IMR-90 (cell line): ENCODE measurements around the gene SAT1. TPM values are rescaled to one million over a fixed set of nuclear protein-coding genes. Genes with fewer than 3 reads are reported as not detected.

Experiments
- ATAC-seq: fragments of 200-7000 bp; cut with Tn5 transposase; 2 replicates; pipeline ENCODE4 v1.9.1; 2020; ENCODE audit warnings: low read depth, mild to moderate bottlenecking, moderate library complexity
- BruUV-seq: library from RNA; stranded (reverse); fragments of 400-500 nt; replicated peaks from 2 replicates; lab custom pipeline; 2021; lab: Mats Ljungman, UMichigan
- CTCF ChIA-PET: fragments of 300-600 bp; formaldehyde crosslinking; extraction: SDS; loops from one replicate; lab custom pipeline; 2021; ENCODE audit warnings: antibody characterized with exemption; lab: Yijun Ruan, JAX
- POLR2A ChIA-PET: fragments of 300-600 bp; sonication (Branson Sonifier 250); formaldehyde crosslinking; loops from one replicate; lab custom pipeline; 2022; ENCODE audit warnings: antibody characterized with exemption; ENCODE audit not compliant: unreplicated experiment; lab: Charles Lee
- DNase-seq: peaks from one replicate; pipeline ENCODE4 v3.0.0; 2013
- H2AFZ ChIP-seq: replicated peaks from 2 replicates; pipeline ENCODE3; 2013; ENCODE audit warnings: low read length, mild to moderate bottlenecking; ENCODE audit not compliant: poor library complexity
- H2AK5ac ChIP-seq: 2 replicates; pipeline ENCODE4 v1.6.1; 2013; ENCODE audit warnings: low read depth, low read length, inconsistent platforms
- H2AK9ac ChIP-seq: replicated peaks from 2 replicates; pipeline ENCODE3; 2013; ENCODE audit warnings: mild to moderate bottlenecking, low read depth, low read length, moderate library complexity; ENCODE audit not compliant: poor library complexity
- H2BK120ac ChIP-seq: 2 replicates; pipeline ENCODE4 v1.6.1; 2013; ENCODE audit warnings: low read depth, low read length, inconsistent platforms
- H2BK15ac ChIP-seq: 3 replicates; pipeline ENCODE4 v1.6.1; 2013; ENCODE audit warnings: low read depth, low read length, inconsistent platforms
- H2BK20ac ChIP-seq: 2 replicates; pipeline ENCODE4 v1.6.1; 2013; ENCODE audit warnings: low read depth, mild to moderate bottlenecking, inconsistent platforms, low read length, moderate library complexity
- H2BK5ac ChIP-seq: 2 replicates; pipeline ENCODE4 v1.6.1; 2013; ENCODE audit warnings: mild to moderate bottlenecking, low read depth, low read length, inconsistent platforms; ENCODE audit not compliant: poor library complexity, severe bottlenecking
- H3K14ac ChIP-seq: replicated peaks from 2 replicates; pipeline ENCODE4 v1.6.1; 2013; ENCODE audit warnings: low read depth, low read length, inconsistent platforms
- H3K18ac ChIP-seq: 2 replicates; pipeline ENCODE4 v1.6.1; 2013; ENCODE audit warnings: low read depth, low read length, control low read depth
- H3K23ac ChIP-seq: 2 replicates; pipeline ENCODE4 v1.6.1; 2013; ENCODE audit warnings: low read depth, low read length, inconsistent platforms
- H3K27ac ChIP-seq: 2 replicates; pipeline ENCODE4 v1.5.1; 2013; ENCODE audit warnings: mild to moderate bottlenecking, control low read depth, low read length; ENCODE audit not compliant: insufficient read depth
- H3K27me3 ChIP-seq: 2 replicates; pipeline ENCODE4 v1.6.1; 2013; ENCODE audit warnings: low read length; ENCODE audit not compliant: control insufficient read depth, insufficient read depth
- H3K36me3 ChIP-seq: 2 replicates; pipeline ENCODE4 v1.6.1; 2013; ENCODE audit warnings: low read length, mixed read lengths; ENCODE audit not compliant: control insufficient read depth, insufficient read depth
- H3K4ac ChIP-seq: 2 replicates; pipeline ENCODE4 v1.6.1; 2013; ENCODE audit warnings: low read depth, low read length, inconsistent platforms
- H3K4me1 ChIP-seq: 2 replicates; pipeline ENCODE4 v1.6.1; 2013; ENCODE audit warnings: low read length, mixed read lengths; ENCODE audit not compliant: control insufficient read depth, insufficient read depth
- H3K4me2 ChIP-seq: 2 replicates; pipeline ENCODE4 v1.6.1; 2013; ENCODE audit warnings: low read depth, mild to moderate bottlenecking, control low read depth, low read length, moderate library complexity
- H3K4me3 ChIP-seq: 2 replicates; pipeline ENCODE4 v1.5.1; 2013; ENCODE audit warnings: low read depth, mild to moderate bottlenecking, control low read depth, low read length, moderate library complexity; ENCODE audit not compliant: insufficient read depth
- H3K56ac ChIP-seq: 2 replicates; pipeline ENCODE4 v1.6.1; 2013; ENCODE audit warnings: low read length, inconsistent platforms; ENCODE audit not compliant: insufficient read depth; ENCODE audit errors: extremely low read depth
- H3K79me1 ChIP-seq, 2 experiments: 2 replicates each; pipeline ENCODE4 v1.6.1; 2013; ENCODE audit warnings: low read length in 2 of 2, inconsistent platforms in 1 of 2, low read depth in 1 of 2
- H3K9ac ChIP-seq: 2 replicates; pipeline ENCODE4 v1.6.1; 2013; ENCODE audit warnings: low read depth, low read length, control low read depth
- H3K9me1 ChIP-seq: 2 replicates; pipeline ENCODE4 v1.6.1; 2013; ENCODE audit warnings: low read length, inconsistent platforms; ENCODE audit not compliant: insufficient read depth
- H3K9me3 ChIP-seq: 2 replicates; pipeline ENCODE4 v1.6.1; 2013; ENCODE audit warnings: low read length; ENCODE audit not compliant: control insufficient read depth, insufficient read depth
- H4K20me1 ChIP-seq: 2 replicates; pipeline ENCODE4 v1.6.1; 2013; ENCODE audit warnings: low read length, inconsistent platforms; ENCODE audit not compliant: insufficient read depth
- H4K5ac ChIP-seq: 2 replicates; pipeline ENCODE4 v1.6.1; 2013; ENCODE audit warnings: mild to moderate bottlenecking, low read depth, low read length, control low read depth
- H4K8ac ChIP-seq, 2 experiments: 2 replicates each; pipeline ENCODE4 v1.6.1; 2013; ENCODE audit warnings: low read depth in 2 of 2, low read length in 2 of 2, control low read depth in 1 of 2, inconsistent platforms in 1 of 2
- H4K91ac ChIP-seq: 2 replicates; pipeline ENCODE4 v1.6.1; 2013; ENCODE audit warnings: low read depth, low read length, inconsistent platforms; ENCODE audit not compliant: insufficient read depth
- CHD1 ChIP-seq: IDR thresholded peaks from 2 replicates; pipeline ENCODE4 v1.6.1; 2012; ENCODE audit warnings: low read depth, low read length, improper control_type of control experiment
- MXI1 ChIP-seq: IDR thresholded peaks from 2 replicates; pipeline ENCODE4 v1.6.1; 2012; ENCODE audit warnings: low read depth, mild to moderate bottlenecking, low read length, moderate library complexity, borderline replicate concordance
- POLR2A ChIP-seq: IDR thresholded peaks from 2 replicates; pipeline ENCODE4 v1.6.1; 2012; ENCODE audit warnings: mild to moderate bottlenecking, low read depth, low read length
- RAD21 ChIP-seq: IDR thresholded peaks from 2 replicates; pipeline ENCODE4 v1.6.1; 2012; ENCODE audit warnings: low read length, improper control_type of control experiment
- RCOR1 ChIP-seq: IDR thresholded peaks from 2 replicates; pipeline ENCODE4 v1.6.1; 2012; ENCODE audit warnings: mild to moderate bottlenecking, low read length, improper control_type of control experiment; ENCODE audit not compliant: insufficient replicate concordance
- WGBS, 2 experiments: methylation state at CpG; one replicate each; pipeline versions ENCODE4 v1.1.5 to v1.1.7; 2013; ENCODE audit warnings: missing lambda C conversion rate in 2 of 2; ENCODE audit not compliant: insufficient read length in 1 of 2; ENCODE audit errors: extremely low coverage in 2 of 2; 5-methylcytosine and 5-hydroxymethylcytosine counted together
- dilution Hi-C: fragments of 300-500 bp; cut with HindIII; formaldehyde crosslinking; loops from one replicate; pipeline ENCODE4 v1.14.3; 2018; ENCODE audit warnings: low sequenced_read_pairs; ENCODE audit not compliant: unreplicated experiment
- in situ Hi-C: fragments of 300-500 bp; cut with MboI; formaldehyde crosslinking; loops from 3 replicates; pipeline ENCODE4 v1.14.3; 2019; ENCODE audit warnings: low sequenced_read_pairs, inconsistent platforms, mixed read lengths
- intact Hi-C: fragments of 100-400 bp; cut with micrococcal nuclease; formaldehyde crosslinking; loops from 2 replicates; pipeline ENCODE4 v1.10.0; 2022
- polyA plus RNA-seq, 3 experiments: library from polyadenylated mRNA; depleted of rRNA; stranded (reverse); fragments of >200 nt; gene quantifications; 2 replicates each; pipeline ENCODE4 v1.2.3, GENCODE V29; 2012; ENCODE audit warnings: low replicate concordance in 1 of 3
- total RNA-seq: library from RNA; depleted of rRNA; stranded (reverse); fragments of >200 nt; gene quantifications from 2 replicates; pipeline ENCODE4 v1.2.3, GENCODE V29; 2012

The SAT1 gene
- total and polyA plus RNA-seq, 2 of the 4 experiments (the other 2 are of a cell fraction) = 55.9 to 92.8 TPM

GRCh38 chrX:23811656-23812055, 28.7 kb downstream of the SAT1 start:
- Histone ChIP-seq H3K27ac (no peak overlapping the region), H2BK5ac (no peak overlapping the region), H4K8ac (no peak overlapping the region), H2AFZ (no peak overlapping the region), H3K14ac (no peak overlapping the region), H3K56ac (no peak overlapping the region), H3K9ac (no peak overlapping the region), H2BK15ac (no peak overlapping the region), H4K20me1 (no peaks in the 10 kb centered on the region), H2BK20ac (no peak overlapping the region), H2AK5ac (no peak overlapping the region), H3K4me2 (no peak overlapping the region), H4K5ac (no peak overlapping the region), H3K4me3 (no peak overlapping the region), H3K18ac (no peak overlapping the region), H2AK9ac (no peak overlapping the region), H3K9me3 (peaks cover 2% of the 10 kb centered on the region), H3K79me1 (no peaks in the 10 kb centered on the region), H2BK120ac (no peak overlapping the region), H3K36me3 (no peaks in the 10 kb centered on the region), H3K4ac (no peak overlapping the region), H3K23ac (no peak overlapping the region), H4K91ac (no peak overlapping the region), H3K27me3 (no peaks in the 10 kb centered on the region; the same call in 1 of the 2 replicates), H3K9me1 (no peaks in the 10 kb centered on the region), H3K4me1 (peaks cover 2% of the 10 kb centered on the region)
- dilution Hi-C loops = no loop called here
- CTCF ChIA-PET = no interaction called here
- ATAC-seq (no peak), DNase-seq (no peak)
- WGBS, 2 experiments = no CpG with 5 or more reads among the region's 6 CpGs
- TF ChIP-seq RCOR1 = no peak
- no peak for TF ChIP-seq MXI1
- TF ChIP-seq POLR2A = no peak
- TF ChIP-seq CHD1 = no peak
- TF ChIP-seq RAD21 = no peak
- BruUV-seq = no TSS peak
- in situ Hi-C loops = no loop called here
- POLR2A ChIA-PET = no interaction called here
- intact Hi-C loops = no loop called here
